ENCODE measurements around the gene KLHDC10. TPM values are rescaled to one million over a fixed set of nuclear protein-coding genes. Genes with fewer than 3 reads are reported as not detected.
A peak's percentile ranks its signal among the peaks of the same experiment; 100 is the strongest.
"Not testable (repeated sequence)": the region's sequence is repeated elsewhere in the genome, so short reads cannot be mapped to it uniquely, and the experiment has no call there.

The KLHDC10 gene
- total and polyA plus RNA-seq, 2 donors (not counting 1 experiment from before 2014, with no cell fraction given) = 28.5 to 29.1 TPM

DNA sequence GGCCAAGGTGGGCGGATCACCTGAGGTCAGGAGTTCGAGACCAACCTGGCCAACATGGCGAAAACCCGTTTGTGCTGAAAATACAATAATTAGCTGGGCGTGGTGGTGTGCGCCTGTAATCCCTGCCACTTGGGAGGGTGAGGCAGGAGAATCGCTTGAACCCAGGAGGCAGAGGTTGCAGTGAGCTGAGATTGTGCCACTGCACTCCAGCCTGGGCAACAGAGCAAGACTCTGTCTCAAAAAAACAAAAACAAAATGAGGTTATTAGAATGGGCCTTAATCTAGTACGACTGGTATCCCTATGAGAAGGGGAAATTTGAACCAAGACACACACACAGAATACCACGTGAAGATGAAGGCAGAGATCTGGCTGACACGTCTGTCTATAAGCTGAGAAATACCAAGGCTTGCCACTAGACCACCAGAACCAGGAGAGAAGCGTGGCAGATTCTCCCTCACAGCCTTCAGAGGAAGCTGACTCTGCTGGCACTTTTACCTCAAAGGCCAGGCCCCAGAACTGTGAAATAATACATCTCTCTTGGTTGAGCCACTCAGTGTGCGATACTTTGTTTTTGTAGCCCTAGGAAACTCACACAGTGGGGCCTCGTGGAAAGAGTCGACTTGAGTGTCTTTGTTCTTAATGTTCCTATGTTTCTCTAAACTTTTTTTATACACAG lies 75.2 kb downstream of the KLHDC10 start:
- H3K36me3 ChIP-seq (ENCODE audit: control insufficient read depth, insufficient read depth, low read length) = no peaks in the 10 kb centered on the region
- H4K20me1 ChIP-seq (ENCODE audit: control insufficient read depth, extremely low read depth, insufficient read depth, low read length) = no peaks in the 10 kb centered on the region
- TF ChIP-seq EZH2 (IDR thresholded peaks at IDR 0.05; ENCODE audit: low read length, missing control alignments) = no peak
- TF ChIP-seq, protein P1, sequence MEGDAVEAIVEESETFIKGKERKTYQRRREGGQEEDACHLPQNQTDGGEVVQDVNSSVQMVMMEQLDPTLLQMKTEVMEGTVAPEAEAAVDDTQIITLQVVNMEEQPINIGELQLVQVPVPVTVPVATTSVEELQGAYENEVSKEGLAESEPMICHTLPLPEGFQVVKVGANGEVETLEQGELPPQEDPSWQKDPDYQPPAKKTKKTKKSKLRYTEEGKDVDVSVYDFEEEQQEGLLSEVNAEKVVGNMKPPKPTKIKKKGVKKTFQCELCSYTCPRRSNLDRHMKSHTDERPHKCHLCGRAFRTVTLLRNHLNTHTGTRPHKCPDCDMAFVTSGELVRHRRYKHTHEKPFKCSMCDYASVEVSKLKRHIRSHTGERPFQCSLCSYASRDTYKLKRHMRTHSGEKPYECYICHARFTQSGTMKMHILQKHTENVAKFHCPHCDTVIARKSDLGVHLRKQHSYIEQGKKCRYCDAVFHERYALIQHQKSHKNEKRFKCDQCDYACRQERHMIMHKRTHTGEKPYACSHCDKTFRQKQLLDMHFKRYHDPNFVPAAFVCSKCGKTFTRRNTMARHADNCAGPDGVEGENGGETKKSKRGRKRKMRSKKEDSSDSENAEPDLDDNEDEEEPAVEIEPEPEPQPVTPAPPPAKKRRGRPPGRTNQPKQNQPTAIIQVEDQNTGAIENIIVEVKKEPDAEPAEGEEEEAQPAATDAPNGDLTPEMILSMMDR (conservative IDR thresholded peaks at IDR 0.05 in 1 of 2, IDR thresholded peaks at IDR 0.05 in 1 of 2; ENCODE audit: low read depth in 1 of 2, low read length in 2 of 2) = no peak
- no peak overlapping the region for H3K4me2 ChIP-seq (ENCODE audit: extremely low read depth, insufficient read depth, low read length)
- H3K9me3 ChIP-seq (ENCODE audit: control insufficient read depth, insufficient read depth, low read depth, low read length) = no peaks in the 10 kb centered on the region
- H3K4me1 ChIP-seq (ENCODE audit: control insufficient read depth, extremely low read depth, insufficient read depth, low read length) = peaks cover 6% of the 10 kb centered on the region
- H3K4me3 ChIP-seq (replicated peaks in 1 of 4; ENCODE audit: control extremely low read depth in 1 of 4, insufficient read depth in 1 of 4, low read depth in 3 of 4, low read length in 4 of 4) = no peak overlapping the region
- H3K9ac ChIP-seq (ENCODE audit: insufficient read depth, low read length) = no peak overlapping the region
- no peaks in the 10 kb centered on the region for H3K79me2 ChIP-seq (ENCODE audit: control insufficient read depth, insufficient read depth, low read length)
- no peak overlapping the region for H2AFZ ChIP-seq (ENCODE audit: low read length)
- peak in 1 of 2 donors; percentile 34 for DNase-seq (ENCODE audit: low read depth in 2 of 2)
- no peak overlapping the region for H3K27ac ChIP-seq (ENCODE audit: insufficient read depth, low read length)
- no peaks in the 10 kb centered on the region for H3K27me3 ChIP-seq (ENCODE audit: control insufficient read depth, insufficient read depth, low read length)

DNA sequence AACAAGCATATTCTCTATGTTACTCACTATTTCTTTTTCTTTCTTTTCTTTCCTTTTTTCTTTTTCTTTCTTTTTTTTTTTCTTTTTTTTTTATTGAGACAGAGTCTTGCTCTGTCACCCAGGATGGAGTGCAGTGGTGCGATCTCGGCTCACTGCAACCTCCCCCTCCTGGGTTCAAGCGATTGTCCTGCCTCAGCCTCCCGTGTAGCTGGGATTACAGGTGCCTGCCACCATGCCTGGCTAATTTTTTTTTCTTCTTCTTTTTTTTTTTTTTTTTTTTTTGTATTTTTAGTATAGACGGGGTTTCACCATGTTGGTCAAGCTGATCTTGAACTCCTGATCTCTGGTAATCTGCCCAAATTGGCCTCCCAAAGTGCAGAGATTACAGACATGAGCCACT lies 75.8 kb downstream of the KLHDC10 start:
- H4K20me1 ChIP-seq (ENCODE audit: control insufficient read depth, extremely low read depth, insufficient read depth, low read length); H3K9ac ChIP-seq (ENCODE audit: insufficient read depth, low read length); H3K4me3 ChIP-seq (replicated peaks in 1 of 4; ENCODE audit: control extremely low read depth in 1 of 4, insufficient read depth in 1 of 4, low read depth in 3 of 4, low read length in 4 of 4); H3K4me2 ChIP-seq (ENCODE audit: extremely low read depth, insufficient read depth, low read length); H2AFZ ChIP-seq (ENCODE audit: low read length); H3K36me3 ChIP-seq (ENCODE audit: control insufficient read depth, insufficient read depth, low read length); H3K79me2 ChIP-seq (ENCODE audit: control insufficient read depth, insufficient read depth, low read length); H3K27me3 ChIP-seq (ENCODE audit: control insufficient read depth, insufficient read depth, low read length); H3K4me1 ChIP-seq (ENCODE audit: control insufficient read depth, extremely low read depth, insufficient read depth, low read length); H3K27ac ChIP-seq (ENCODE audit: insufficient read depth, low read length); DNase-seq (ENCODE audit: low read depth in 2 of 2); H3K9me3 ChIP-seq (ENCODE audit: control insufficient read depth, insufficient read depth, low read depth, low read length): not testable (repeated sequence)

DNA sequence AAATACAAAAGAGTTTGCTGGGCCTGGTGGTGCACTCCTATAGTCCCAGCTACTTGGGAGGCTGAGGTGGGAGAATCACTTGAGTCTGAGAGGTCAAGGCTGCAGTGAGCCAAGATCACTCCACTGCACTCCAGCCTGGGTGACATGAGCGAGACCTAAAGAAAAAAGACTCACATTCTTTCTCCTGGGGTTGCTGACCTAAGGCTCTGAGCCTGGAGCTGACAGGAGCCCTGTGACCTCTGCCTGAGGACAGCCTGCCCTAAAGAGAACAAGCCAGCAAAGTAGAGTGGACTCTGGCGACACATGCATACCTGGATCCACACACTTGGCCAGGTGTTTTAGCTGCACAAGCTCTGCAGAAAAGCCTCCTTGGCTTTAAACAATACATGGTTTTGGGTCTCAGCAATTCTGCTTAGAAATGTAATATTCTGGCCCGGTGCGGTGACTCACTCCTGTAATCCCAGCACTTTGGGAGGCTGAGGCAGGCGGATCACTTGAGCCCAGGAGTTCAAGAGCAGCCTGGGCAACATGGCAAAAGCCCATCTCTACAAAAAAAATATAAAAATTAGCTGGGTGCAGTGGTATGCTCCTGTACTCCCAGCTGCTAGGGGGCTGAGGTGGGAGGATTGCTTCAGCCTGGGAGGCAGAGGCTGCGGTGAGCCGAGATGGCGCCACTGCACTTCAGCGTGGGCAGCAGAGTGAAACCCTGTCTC lies 76.5 kb downstream of the KLHDC10 start:
- DNase-seq (ENCODE audit: low read depth in 2 of 2) = no peak
- no peak for TF ChIP-seq EZH2 (IDR thresholded peaks at IDR 0.05; ENCODE audit: low read length, missing control alignments)
- TF ChIP-seq, protein P1 (conservative IDR thresholded peaks at IDR 0.05 in 1 of 2, IDR thresholded peaks at IDR 0.05 in 1 of 2; ENCODE audit: low read depth in 1 of 2, low read length in 2 of 2) = no peak
- Histone ChIP-seq H3K36me3 (ENCODE audit: control insufficient read depth, insufficient read depth, low read length) (no peaks in the 10 kb centered on the region), H3K9ac (ENCODE audit: insufficient read depth, low read length) (no peak overlapping the region), H2AFZ (ENCODE audit: low read length) (no peak overlapping the region), H3K27ac (ENCODE audit: insufficient read depth, low read length) (no peak overlapping the region), H3K4me3 (replicated peaks in 1 of 4; ENCODE audit: control extremely low read depth in 1 of 4, insufficient read depth in 1 of 4, low read depth in 3 of 4, low read length in 4 of 4) (no peak overlapping the region), H3K79me2 (ENCODE audit: control insufficient read depth, insufficient read depth, low read length) (no peaks in the 10 kb centered on the region), H3K4me1 (ENCODE audit: control insufficient read depth, extremely low read depth, insufficient read depth, low read length) (peaks cover 4% of the 10 kb centered on the region), H3K9me3 (ENCODE audit: control insufficient read depth, insufficient read depth, low read depth, low read length) (no peaks in the 10 kb centered on the region), H4K20me1 (ENCODE audit: control insufficient read depth, extremely low read depth, insufficient read depth, low read length) (no peaks in the 10 kb centered on the region), H3K27me3 (ENCODE audit: control insufficient read depth, insufficient read depth, low read length) (no peaks in the 10 kb centered on the region), H3K4me2 (ENCODE audit: extremely low read depth, insufficient read depth, low read length) (no peak overlapping the region)
